Caco-2 (cell line): ENCODE data around the gene SLC38A9. TPM values are rescaled to one million over a fixed set of nuclear protein-coding genes. Genes with fewer than 3 reads are reported as not detected.

ENCODE experiments used
- BruUV-seq: library from RNA; stranded (reverse); fragments of 400-500 nt; replicated peaks from 2 replicates; lab custom pipeline; 2021; lab: Mats Ljungman, UMichigan
- CTCF ChIA-PET: fragments of 300-600 bp; sonication (Branson Sonifier 250); formaldehyde crosslinking; loops from one replicate; lab custom pipeline; 2022; ENCODE audit warnings: antibody characterized with exemption; lab: Charles Lee
- POLR2A ChIA-PET: fragments of 300-600 bp; sonication (Branson Sonifier 250); formaldehyde crosslinking; loops from one replicate; lab custom pipeline; 2022; ENCODE audit warnings: antibody characterized with exemption; lab: Charles Lee
- DNase-seq, 2 experiments: peaks; one replicate each; pipeline versions ENCODE4 v3.0.0 to v3.0.0-alpha.2; 2020 to 2022
- H3K27me3 ChIP-seq: replicated peaks from 2 replicates; pipeline ENCODE4 v1.6.0; 2011; ENCODE audit warnings: low read length; ENCODE audit not compliant: control insufficient read depth, insufficient read depth
- H3K36me3 ChIP-seq: 2 replicates; pipeline ENCODE4 v1.5.1; 2011; ENCODE audit warnings: low read length; ENCODE audit not compliant: control insufficient read depth, insufficient read depth
- H3K4me1 ChIP-seq: fragments of 250-450 bp; sonication (Bioruptor Pico); 2 replicates; pipeline ENCODE4 v1.5.1; 2020; ENCODE audit warnings: mild to moderate bottlenecking
- H3K4me3 ChIP-seq: 2 replicates; pipeline ENCODE4 v1.5.1; 2011; ENCODE audit warnings: low read depth, mild to moderate bottlenecking, control low read depth, low read length
- H3K9me3 ChIP-seq: fragments of 250-450 bp; sonication (Bioruptor Pico); 2 replicates; pipeline ENCODE4 v1.5.1; 2020; ENCODE audit warnings: mild to moderate bottlenecking, moderate library complexity
- H3K27ac Mint-ChIP-seq: one replicate; pipeline ENCODE4 v1.8.0; 2022; ENCODE audit warnings: mixed read lengths; ENCODE audit not compliant: unreplicated experiment
- H3K27me3 Mint-ChIP-seq: one replicate; pipeline ENCODE4 v1.8.0; 2022; ENCODE audit warnings: mixed read lengths; ENCODE audit not compliant: insufficient read depth, unreplicated experiment
- H3K36me3 Mint-ChIP-seq: one replicate; pipeline ENCODE4 v1.8.0; 2022; ENCODE audit warnings: mild to moderate bottlenecking, mixed read lengths; ENCODE audit not compliant: insufficient read depth, unreplicated experiment
- H3K4me1 Mint-ChIP-seq: one replicate; pipeline ENCODE4 v1.8.0; 2022; ENCODE audit warnings: low read depth, mixed read lengths; ENCODE audit not compliant: unreplicated experiment
- H3K4me3 Mint-ChIP-seq: one replicate; pipeline ENCODE4 v1.8.0; 2022; ENCODE audit warnings: mild to moderate bottlenecking, moderate library complexity, mixed read lengths; ENCODE audit not compliant: unreplicated experiment
- H3K9me3 Mint-ChIP-seq: one replicate; pipeline ENCODE4 v1.8.0; 2022; ENCODE audit warnings: mixed read lengths; ENCODE audit not compliant: unreplicated experiment
- CTCF ChIP-seq, 2 experiments: fragments of 200-600 bp in 1 of 2; IDR thresholded peaks; 1 replicate in 1 of 2; 2 replicates in 1 of 2; pipeline versions ENCODE4 v1.5.1 to v1.8.0; 2011 to 2022; ENCODE audit warnings: antibody characterized with exemption in 1 of 2, control low read depth in 1 of 2, inconsistent platforms in 1 of 2, low read depth in 1 of 2, low read length in 1 of 2, mild to moderate bottlenecking in 1 of 2, moderate library complexity in 1 of 2; ENCODE audit not compliant: insufficient read depth in 1 of 2, severe bottlenecking in 1 of 2, unreplicated experiment in 1 of 2
- intact Hi-C: fragments of 100-400 bp; cut with micrococcal nuclease; formaldehyde crosslinking; loops from one replicate; pipeline ENCODE4 v1.10.0; 2022; ENCODE audit not compliant: unreplicated experiment
- total RNA-seq: library from RNA; stranded (reverse); gene quantifications from 2 replicates; pipeline ENCODE4 v1.2.3, GENCODE V29; 2022

Gene SLC38A9
- total RNA-seq, 1 experiment from 2014 or later = 66.9 TPM

GRCh38 chr5:55694152-55694830 is 17.8 kb downstream of the SLC38A9 start:
- intact Hi-C loops = loop anchor here (1.0 to 10.0 kb wide), 6 partner anchors 119 to 508 kb away; partner anchors contain the start of gene MCIDAS
- no peaks in the 10 kb centered on the region for H3K9me3 ChIP-seq
- BruUV-seq = no TSS peak
- H3K27me3 ChIP-seq = no peaks in the 10 kb centered on the region
- Mint-ChIP-seq H3K36me3 (peaks cover 6% of the 10 kb centered on the region), H3K9me3 (no peaks in the 10 kb centered on the region), H3K27ac (peak overlapping the region; percentile 18), H3K4me1 (peaks cover 23% of the 10 kb centered on the region), H3K4me3 (no peak overlapping the region), H3K27me3 (no peaks in the 10 kb centered on the region)
- no peak overlapping the region for H3K4me3 ChIP-seq
- ChIA-PET POLR2A (no interaction called here), CTCF (no interaction called here)
- peak; percentile 46 to 58 for TF ChIP-seq CTCF (IDR thresholded peaks at IDR 0.05; ENCODE audit: insufficient read depth in 1 of 2, low read depth in 1 of 2, low read length in 1 of 2, severe bottlenecking in 1 of 2, unreplicated experiment in 1 of 2)
- peak in 1 of 2 experiments; percentile 51 for DNase-seq
- peaks cover 24% of the 10 kb centered on the region for H3K4me1 ChIP-seq
- no peaks in the 10 kb centered on the region for H3K36me3 ChIP-seq

- H3K4me1 Mint-ChIP-seq = peaks cover 23% of the 10 kb centered on the region
- H3K36me3 ChIP-seq = no peaks in the 10 kb centered on the region
- H3K9me3 Mint-ChIP-seq = no peaks in the 10 kb centered on the region
- ChIA-PET CTCF (interaction anchor here (0.5 to 1.5 kb wide), 15 partner anchors 73 to 509 kb away, joined by 3 to 10 read pairs (median 3); partner anchors contain the start of genes DHX29, MTREX and PLPP1), POLR2A (no interaction called here)
- H3K27ac Mint-ChIP-seq = no peak overlapping the region
- H3K27me3 ChIP-seq = no peaks in the 10 kb centered on the region
- no peak for TF ChIP-seq CTCF (IDR thresholded peaks at IDR 0.05; ENCODE audit: insufficient read depth in 1 of 2, low read depth in 1 of 2, low read length in 1 of 2, severe bottlenecking in 1 of 2, unreplicated experiment in 1 of 2)
- BruUV-seq = no TSS peak
- no peak overlapping the region for H3K4me3 Mint-ChIP-seq
- intact Hi-C loops = loop anchor here (5.0 to 10.0 kb wide), 4 partner anchors 118 to 510 kb away; partner anchors contain the start of gene MCIDAS
- no peak overlapping the region for H3K4me3 ChIP-seq
- no peak for DNase-seq
- H3K4me1 ChIP-seq = peaks cover 24% of the 10 kb centered on the region
- no peaks in the 10 kb centered on the region for H3K9me3 ChIP-seq
- peaks cover 6% of the 10 kb centered on the region for H3K36me3 Mint-ChIP-seq
- no peaks in the 10 kb centered on the region for H3K27me3 Mint-ChIP-seq
Observed at GRCh38 chr5:55692509-55692908, 19.6 kb downstream of the SLC38A9 start.

- no peak overlapping the region for H3K4me3 ChIP-seq
- ChIA-PET POLR2A (no interaction called here), CTCF (interaction anchor here (0.5 to 1.5 kb wide), 18 partner anchors 72 to 509 kb away, joined by 3 to 10 read pairs (median 4); partner anchors contain the start of genes DHX29, MTREX and PLPP1)
- Mint-ChIP-seq H3K9me3 (no peaks in the 10 kb centered on the region), H3K27ac (peak overlapping the region; percentile 21), H3K36me3 (peaks cover 6% of the 10 kb centered on the region), H3K4me3 (no peak overlapping the region), H3K4me1 (peaks cover 23% of the 10 kb centered on the region), H3K27me3 (no peaks in the 10 kb centered on the region)
- no peaks in the 10 kb centered on the region for H3K9me3 ChIP-seq
- no peaks in the 10 kb centered on the region for H3K27me3 ChIP-seq
- no peaks in the 10 kb centered on the region for H3K36me3 ChIP-seq
- DNase-seq = no peak
- BruUV-seq = no TSS peak
- no peak for TF ChIP-seq CTCF (IDR thresholded peaks at IDR 0.05; ENCODE audit: insufficient read depth in 1 of 2, low read depth in 1 of 2, low read length in 1 of 2, severe bottlenecking in 1 of 2, unreplicated experiment in 1 of 2)
- intact Hi-C loops = loop anchor here (5.0 to 10.0 kb wide), 4 partner anchors 117 to 510 kb away; partner anchors contain the start of gene MCIDAS
- peaks cover 24% of the 10 kb centered on the region for H3K4me1 ChIP-seq
Observed at GRCh38 chr5:55692106-55692417, 20.1 kb downstream of the SLC38A9 start.
